ENCODE data around the gene SPECC1L.
A peak's percentile ranks its signal among the peaks of the same experiment; 100 is the strongest.
"Not testable (repeated sequence)": the region's sequence is repeated elsewhere in the genome, so short reads cannot be mapped to it uniquely, and the experiment has no call there.

The SPECC1L gene

GRCh38 chr22:24284747-24285203, 14.1 kb downstream of the SPECC1L start:
- DNase-seq (ENCODE audit: low spot score) = peak; percentile 35

GRCh38 chr22:24285245-24285644, 14.6 kb downstream of the SPECC1L start:
- no peak for DNase-seq (ENCODE audit: low spot score)

DNA sequence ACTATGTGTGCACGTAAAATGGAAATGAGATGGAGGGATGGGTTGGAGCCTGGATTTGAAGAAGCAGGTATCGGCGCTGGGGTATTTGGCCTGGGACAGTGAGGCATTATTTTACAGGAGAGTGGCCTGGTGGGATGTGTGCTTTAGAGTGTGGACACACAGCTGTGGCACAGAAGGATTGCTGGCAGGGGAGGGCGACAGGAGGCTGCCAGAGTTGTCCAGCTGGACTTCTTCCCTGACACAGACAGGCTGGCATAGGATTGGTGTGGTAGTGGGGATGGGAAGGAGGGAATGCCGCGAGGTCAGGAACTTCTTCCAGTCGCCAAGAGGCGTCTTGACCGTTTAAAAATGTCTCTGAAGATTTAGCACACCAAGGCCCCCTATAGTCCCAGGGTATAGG, 16.6 kb downstream of the SPECC1L start:
- not testable (repeated sequence) for DNase-seq (ENCODE audit: low spot score)

GRCh38 chr22:24287801-24288200, 17.2 kb downstream of the SPECC1L start:
- DNase-seq (ENCODE audit: low spot score) = not testable (repeated sequence)

DNA sequence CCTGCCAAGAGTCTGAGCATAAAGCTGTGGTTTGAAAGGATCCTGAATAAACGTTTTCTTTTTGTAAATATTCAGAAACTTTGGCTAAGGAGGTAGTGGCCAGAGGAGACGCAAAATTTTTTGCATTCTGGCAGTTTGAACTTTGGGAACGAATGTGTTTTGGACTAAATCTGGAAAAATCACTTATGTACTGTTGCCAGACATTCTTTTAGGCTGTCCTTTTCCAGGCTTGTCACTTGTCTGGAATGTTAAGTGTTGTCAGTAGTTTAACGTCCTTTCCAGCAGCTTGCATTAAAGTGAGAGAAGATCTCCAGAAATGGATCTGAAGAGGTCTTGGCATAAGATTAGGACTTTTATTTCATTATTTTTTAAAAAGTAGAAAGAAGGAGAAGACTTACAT, 18.5 kb downstream of the SPECC1L start:
- peak; percentile 72 for DNase-seq (ENCODE audit: low spot score)

DNA sequence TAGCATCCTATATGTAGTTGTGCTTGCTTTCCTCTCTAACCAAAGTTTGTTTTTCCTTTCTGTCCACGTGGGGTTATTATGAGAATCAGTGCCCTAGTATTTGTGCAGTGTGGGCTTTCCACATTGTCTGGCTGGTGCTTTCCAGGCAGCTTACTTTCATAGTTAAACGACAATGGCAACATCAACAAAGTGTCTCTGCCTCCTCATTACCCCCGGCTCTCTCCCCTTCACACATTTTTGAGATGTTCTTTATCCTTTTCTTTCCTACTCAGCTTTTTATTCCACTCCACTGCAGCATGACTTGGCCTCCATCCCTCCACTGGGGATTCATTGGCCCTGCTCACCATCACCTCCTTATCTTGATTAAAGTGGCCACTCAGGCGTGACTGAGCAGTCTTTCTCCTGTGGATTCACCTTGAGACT, 19.1 kb downstream of the SPECC1L start:
- no peak for DNase-seq (ENCODE audit: low spot score)

GRCh38 chr22:24290459-24290858, 19.8 kb downstream of the SPECC1L start:
- no peak for DNase-seq (ENCODE audit: low spot score)

- no peak for DNase-seq (ENCODE audit: low spot score)
Measured at GRCh38 chr22:24291515-24292201, 21.0 kb downstream of the SPECC1L start.

DNA sequence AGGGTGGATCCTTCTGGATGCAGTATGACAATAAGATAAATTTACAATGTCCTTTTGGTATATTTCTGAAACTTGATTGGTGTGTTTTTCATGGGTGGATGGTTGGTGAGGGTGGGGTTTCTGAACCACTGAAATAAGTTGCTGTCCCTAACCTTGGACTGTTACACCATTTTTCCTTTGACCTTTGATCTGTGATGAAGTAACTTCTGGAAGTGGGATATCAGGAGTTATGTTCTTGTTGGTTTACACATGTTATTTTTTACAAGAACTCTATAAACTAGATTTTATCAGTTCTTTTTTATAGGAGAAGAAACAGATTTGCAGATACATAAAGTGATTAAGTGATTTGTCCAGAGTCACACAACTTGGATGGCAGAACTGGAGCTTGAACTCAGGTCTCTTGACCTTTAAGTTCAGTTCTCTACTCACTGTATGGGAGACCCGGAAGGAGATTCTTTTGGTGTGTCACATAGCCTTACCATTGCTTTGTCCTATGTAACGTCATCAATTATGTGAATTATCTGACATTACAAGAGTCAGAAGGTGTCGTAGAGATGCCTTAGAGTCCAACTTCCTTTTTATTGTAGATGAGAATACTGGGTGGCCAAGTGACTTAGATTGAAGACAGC, 21.7 kb downstream of the SPECC1L start:
- DNase-seq (ENCODE audit: low spot score) = not testable (repeated sequence)

GRCh38 chr22:24294913-24295312, 24.3 kb downstream of the SPECC1L start:
- DNase-seq (ENCODE audit: low spot score) = not testable (repeated sequence)

GRCh38 chr22:24298497-24299155, 28.0 kb downstream of the SPECC1L start:
- not testable (repeated sequence) for DNase-seq (ENCODE audit: low spot score)

DNA sequence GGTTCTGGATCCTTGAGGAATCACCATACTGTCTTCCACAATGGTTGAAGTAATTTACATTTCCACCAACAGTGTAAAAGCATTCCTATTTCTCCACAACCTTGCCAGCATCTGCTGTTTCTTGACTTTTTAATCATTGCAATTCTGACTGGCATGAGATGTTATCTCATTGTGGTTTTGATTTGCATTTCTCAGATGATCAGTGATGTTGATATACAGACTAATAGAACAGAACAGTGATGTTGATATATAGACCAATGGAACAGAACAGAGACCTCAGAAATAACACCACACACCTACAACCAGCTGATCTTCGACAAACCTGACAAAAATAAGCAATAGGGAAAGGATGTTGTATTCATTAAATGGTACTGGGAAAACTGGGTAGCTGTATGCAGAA, 29.9 kb downstream of the SPECC1L start:
- not testable (repeated sequence) for DNase-seq (ENCODE audit: low spot score)

GRCh38 chr22:24302591-24302990, 32.0 kb downstream of the SPECC1L start:
- no peak for DNase-seq (ENCODE audit: low spot score)

DNA sequence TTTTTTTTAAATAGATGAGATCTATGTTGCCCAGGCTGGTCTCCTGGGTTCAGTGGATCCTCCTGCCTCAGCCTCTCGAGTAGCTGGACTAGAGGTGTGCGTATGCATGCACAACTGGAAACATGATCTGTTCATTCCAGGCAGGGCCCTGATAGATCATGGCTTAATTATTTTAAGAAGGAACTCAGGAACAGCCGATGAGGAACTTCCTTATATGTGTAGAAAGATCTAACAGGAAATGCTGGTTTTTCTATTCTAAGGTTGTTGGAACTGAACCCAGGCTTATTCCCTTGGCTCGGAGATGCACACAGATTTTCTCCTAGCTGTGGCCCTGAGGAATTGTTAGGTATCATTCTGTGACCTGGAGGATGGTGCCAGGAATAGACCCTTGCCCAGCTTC, 32.4 kb downstream of the SPECC1L start:
- no peak for DNase-seq (ENCODE audit: low spot score)

DNA sequence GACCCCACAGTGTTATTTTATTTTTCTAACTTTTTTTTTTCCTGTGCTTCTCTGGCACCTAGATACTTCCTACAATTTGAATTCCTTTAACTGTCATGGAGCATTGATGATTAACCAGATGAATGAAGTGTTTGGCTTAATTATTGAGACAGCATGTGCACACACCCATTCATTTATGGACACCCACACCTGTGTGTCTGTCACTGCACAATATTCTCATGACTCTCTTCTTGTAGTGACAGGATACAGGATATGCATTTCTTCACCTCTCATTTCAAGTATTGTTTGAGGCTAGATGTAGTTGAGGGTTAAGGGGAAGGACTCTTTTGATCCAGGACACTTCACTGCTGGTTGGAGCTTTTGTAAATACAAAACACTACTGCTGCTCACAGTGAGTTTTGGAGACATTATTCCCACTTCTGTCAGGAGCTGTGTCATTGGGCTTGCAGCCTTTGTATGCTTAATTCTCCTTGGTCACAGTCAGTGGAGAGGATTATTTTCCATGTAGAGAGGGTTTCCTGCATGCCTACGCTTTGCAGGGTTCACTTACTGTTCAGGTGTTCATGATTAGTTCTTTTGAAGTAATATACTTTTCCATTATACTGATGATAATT, 33.5 kb downstream of the SPECC1L start:
- DNase-seq (ENCODE audit: low spot score) = no peak

DNA sequence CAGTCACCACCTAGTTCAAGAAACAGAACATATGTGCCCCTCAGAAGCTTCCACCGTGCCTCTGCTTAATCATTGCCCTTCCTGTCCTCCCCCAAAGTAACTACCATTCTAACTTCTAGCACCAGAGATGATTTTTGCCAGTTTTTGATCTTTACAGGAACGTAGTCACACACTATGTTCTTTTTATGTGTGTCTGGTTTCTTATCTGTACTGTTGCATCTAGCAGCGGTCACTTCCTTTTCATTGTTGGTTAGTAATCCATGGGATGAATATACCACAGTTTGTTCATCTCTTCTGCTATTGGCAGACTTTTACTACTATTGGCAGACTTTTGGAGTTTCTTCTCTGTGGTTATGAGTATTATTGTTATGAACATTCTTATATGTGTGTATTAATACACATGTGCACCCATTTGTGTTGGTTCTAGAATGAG, 34.6 kb downstream of the SPECC1L start:
- no peak for DNase-seq (ENCODE audit: low spot score)

- no peak for DNase-seq (ENCODE audit: low spot score)
Measured at GRCh38 chr22:24310969-24311368, 40.3 kb downstream of the SPECC1L start.

GRCh38 chr22:24315367-24315966, 44.8 kb downstream of the SPECC1L start:
- DNase-seq (ENCODE audit: low spot score) = no peak

DNA sequence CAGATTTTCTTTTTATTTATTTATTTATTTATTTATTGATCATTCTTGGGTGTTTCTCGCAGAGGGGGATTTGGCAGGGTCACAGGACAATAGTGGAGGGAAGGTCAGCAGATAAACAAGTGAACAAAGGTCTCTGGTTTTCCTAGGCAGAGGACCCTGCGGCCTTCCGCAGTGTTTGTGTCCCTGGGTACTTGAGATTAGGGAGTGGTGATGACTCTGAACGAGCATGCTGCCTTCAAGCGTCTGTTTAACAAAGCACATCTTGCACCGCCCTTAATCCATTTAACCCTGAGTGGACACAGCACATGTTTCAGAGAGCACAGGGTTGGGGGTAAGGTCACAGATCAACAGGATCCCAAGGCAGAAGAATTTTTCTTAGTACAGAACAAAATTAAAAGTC, 45.6 kb downstream of the SPECC1L start:
- DNase-seq (ENCODE audit: low spot score) = not testable (repeated sequence)

GRCh38 chr22:24317511-24317910, 46.9 kb downstream of the SPECC1L start:
- not testable (repeated sequence) for DNase-seq (ENCODE audit: low spot score)

GRCh38 chr22:24319451-24319850, 48.8 kb downstream of the SPECC1L start:
- peak; percentile 54 for DNase-seq (ENCODE audit: low spot score)

DNA sequence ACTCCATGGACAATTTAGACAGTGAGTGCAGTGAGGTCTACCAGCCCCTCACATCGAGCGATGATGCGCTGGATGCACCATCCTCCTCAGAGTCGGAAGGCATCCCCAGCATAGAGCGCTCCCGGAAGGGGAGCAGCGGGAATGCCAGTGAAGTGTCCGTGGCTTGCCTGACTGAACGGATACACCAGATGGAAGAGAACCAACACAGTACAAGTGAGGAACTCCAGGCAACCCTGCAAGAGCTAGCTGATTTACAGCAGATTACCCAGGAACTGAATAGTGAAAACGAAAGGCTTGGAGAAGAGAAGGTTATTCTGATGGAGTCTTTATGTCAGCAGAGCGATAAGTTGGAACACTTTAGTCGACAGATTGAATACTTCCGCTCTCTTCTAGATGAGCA, 51.4 kb downstream of the SPECC1L start:
- DNase-seq (ENCODE audit: low spot score) = no peak

Data from hepatic stellate cell (primary cell).